AG10803 (cell line): ENCODE data around the gene ROR2.

ENCODE experiments used
- DNase-seq: peaks from one replicate; pipeline ENCODE4 v3.0.0; 2010; ENCODE audit warnings: low read depth
- H3K4me3 ChIP-seq: 2 replicates; pipeline ENCODE4 v1.5.1; 2011; ENCODE audit warnings: mild to moderate bottlenecking, low read length, control low read depth
- CTCF ChIP-seq: conservative IDR thresholded peaks from 2 replicates; pipeline ENCODE4 v1.5.1; 2011; ENCODE audit warnings: mild to moderate bottlenecking, low read length, control low read depth, inconsistent platforms

The ROR2 gene

GRCh38 chr9:91907484-91908292, 42.3 kb downstream of the ROR2 start:
- no peak for DNase-seq
- no peak overlapping the region for H3K4me3 ChIP-seq
- TF ChIP-seq CTCF = no peak

GRCh38 chr9:91905991-91906469, 44.0 kb downstream of the ROR2 start:
- DNase-seq = no peak
- peak overlapping the region; percentile 9; the same call in 1 of the 2 replicates for H3K4me3 ChIP-seq
- no peak for TF ChIP-seq CTCF

- DNase-seq = no peak
- no peak for TF ChIP-seq CTCF
- H3K4me3 ChIP-seq = no peak overlapping the region
These were observed 44.8 kb downstream of the ROR2 start for GRCh38 chr9:91905237-91905650.

- H3K4me3 ChIP-seq = no peak overlapping the region
- no peak for TF ChIP-seq CTCF
- DNase-seq = no peak
These were observed 45.3 kb downstream of the ROR2 start for GRCh38 chr9:91904588-91905236.

- TF ChIP-seq CTCF = no peak
- DNase-seq = no peak
- no peak overlapping the region for H3K4me3 ChIP-seq
These were observed 46.7 kb downstream of the ROR2 start for GRCh38 chr9:91903126-91903911.

- no peak for DNase-seq
- H3K4me3 ChIP-seq = no peak overlapping the region
- TF ChIP-seq CTCF = no peak
These were observed 47.4 kb downstream of the ROR2 start for GRCh38 chr9:91902475-91903125.
